Spleen (tissue), 7 donors: ENCODE measurements around the gene PCNX1.

Experiments used
- POLR2A ChIP-seq, 3 donors: fragments of 450-650 bp; IDR thresholded peaks; one replicate each; pipeline ENCODE4 v1.5.1; 2017; ENCODE audit warnings: antibody characterized with exemption in 3 of 3, mild to moderate bottlenecking in 1 of 3
- POLR2AphosphoS5 ChIP-seq, 3 donors: sonication (generic); formaldehyde crosslinking; IDR thresholded peaks; one replicate each; pipeline ENCODE4 v1.5.1; 2017; ENCODE audit warnings: antibody characterized with exemption in 3 of 3
- TF ChIP-seq, protein P1 (sequence below), 11 experiments: fragments of 200-600 bp in 7 of 11; fragments of 450-650 bp in 4 of 11; sonication (generic) in 4 of 11; IDR thresholded peaks in 8 of 11; conservative IDR thresholded peaks in 3 of 11; 1 replicate in 7 of 11; 2 replicates in 4 of 11; pipeline versions ENCODE4 v1.4.0 to v1.8.0; 2016 to 2021; ENCODE audit warnings: antibody characterized with exemption in 11 of 11, inconsistent platforms in 4 of 11, mild to moderate bottlenecking in 1 of 11
- donor health status: DM: no; HTN: no; CAD: no; lungs with moderate emphysema.
- donor health status: DM: no; HTN: no; CAD: no.
- donor health status: DM: no; HTN: no; CAD: no.

DNA sequence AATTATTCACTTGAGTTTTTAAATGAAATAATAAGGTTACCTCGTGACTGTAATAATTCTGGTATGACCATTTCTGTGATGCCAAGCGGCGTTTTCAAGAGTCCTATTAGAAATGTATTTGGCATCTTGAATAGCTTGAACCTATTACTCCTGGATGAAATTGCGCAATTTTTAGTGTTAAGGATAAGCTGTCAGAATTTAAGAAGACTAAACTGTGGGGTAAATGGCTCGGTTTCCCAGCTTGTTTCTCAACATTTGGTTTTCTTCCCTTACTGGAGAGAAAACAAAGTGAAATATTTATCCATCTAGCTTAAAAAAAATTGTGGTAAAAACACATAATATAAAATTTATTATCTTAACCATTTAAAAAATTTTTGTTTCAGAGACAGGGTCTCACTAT lies 26.8 kb downstream of the PCNX1 start:
- TF ChIP-seq, protein P1, sequence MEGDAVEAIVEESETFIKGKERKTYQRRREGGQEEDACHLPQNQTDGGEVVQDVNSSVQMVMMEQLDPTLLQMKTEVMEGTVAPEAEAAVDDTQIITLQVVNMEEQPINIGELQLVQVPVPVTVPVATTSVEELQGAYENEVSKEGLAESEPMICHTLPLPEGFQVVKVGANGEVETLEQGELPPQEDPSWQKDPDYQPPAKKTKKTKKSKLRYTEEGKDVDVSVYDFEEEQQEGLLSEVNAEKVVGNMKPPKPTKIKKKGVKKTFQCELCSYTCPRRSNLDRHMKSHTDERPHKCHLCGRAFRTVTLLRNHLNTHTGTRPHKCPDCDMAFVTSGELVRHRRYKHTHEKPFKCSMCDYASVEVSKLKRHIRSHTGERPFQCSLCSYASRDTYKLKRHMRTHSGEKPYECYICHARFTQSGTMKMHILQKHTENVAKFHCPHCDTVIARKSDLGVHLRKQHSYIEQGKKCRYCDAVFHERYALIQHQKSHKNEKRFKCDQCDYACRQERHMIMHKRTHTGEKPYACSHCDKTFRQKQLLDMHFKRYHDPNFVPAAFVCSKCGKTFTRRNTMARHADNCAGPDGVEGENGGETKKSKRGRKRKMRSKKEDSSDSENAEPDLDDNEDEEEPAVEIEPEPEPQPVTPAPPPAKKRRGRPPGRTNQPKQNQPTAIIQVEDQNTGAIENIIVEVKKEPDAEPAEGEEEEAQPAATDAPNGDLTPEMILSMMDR (IDR thresholded peaks at IDR 0.05 in 8 of 11, conservative IDR thresholded peaks at IDR 0.05 in 3 of 11) = no peak
- TF ChIP-seq POLR2A (IDR thresholded peaks at IDR 0.05) (no peak), POLR2AphosphoS5 (IDR thresholded peaks at IDR 0.05) (no peak)
